Mucosa of descending colon (tissue), 3 donors: ENCODE measurements around the gene SMIM21. TPM values are rescaled to one million over a fixed set of nuclear protein-coding genes. Genes with fewer than 3 reads are reported as not detected.
A peak's percentile ranks its signal among the peaks of the same experiment; 100 is the strongest.

Experiments
- ATAC-seq: fragments of 200-7000 bp; cut with Tn5 transposase; one replicate; pipeline ENCODE4 v1.9.1; 2020; ENCODE audit warnings: mild to moderate bottlenecking, moderate library complexity
- DNase-seq, 3 donors: peaks; one replicate each; pipeline ENCODE4 v3.0.0-alpha.2; 2020
- H3K36me3 ChIP-seq: fragments of 200-600 bp; one replicate; pipeline ENCODE4 v1.8.0; 2021; ENCODE audit warnings: low read depth, mild to moderate bottlenecking
- H3K4me1 ChIP-seq: fragments of 200-600 bp; one replicate; pipeline ENCODE4 v1.8.0; 2021; ENCODE audit warnings: low read depth, mild to moderate bottlenecking
- H3K4me3 ChIP-seq: fragments of 200-600 bp; one replicate; pipeline ENCODE4 v1.8.0; 2021; ENCODE audit warnings: mild to moderate bottlenecking
- H3K9me3 ChIP-seq: fragments of 200-600 bp; one replicate; pipeline ENCODE4 v1.8.0; 2021; ENCODE audit warnings: mild to moderate bottlenecking
- intact Hi-C, 2 donors: fragments of 100-400 bp; cut with DNase I in 1 of 2; cut with micrococcal nuclease in 1 of 2; formaldehyde crosslinking; loops; one replicate each; pipeline versions ENCODE4 v1.11.0 to v1.11.1; 2022; cut with DNase I, micrococcal nuclease
- total RNA-seq, 3 donors: library from RNA; stranded (reverse); fragmentation: NEBNext Ultra II Directional in 2 of 3; extraction: Animal tissue kit (Norgen Biotek cat#: 25700) in 2 of 3; gene quantifications; one replicate each; pipeline versions ENCODE4 v1.2.1 to v1.2.4, GENCODE V29; 2021 to 2023
- TF ChIP-seq, protein P1 (sequence below): fragments of 200-600 bp; IDR thresholded peaks from one replicate; pipeline ENCODE4 v1.8.0; 2022; ENCODE audit warnings: antibody characterized with exemption, mild to moderate bottlenecking
- donor health status: DM: no; HTN: no; CAD: no; lungs with moderate emphysema.
- donor health status: DM: no; HTN: no; CAD: no.
- donor health status: DM: no; HTN: yes; CAD: no.

The SMIM21 gene
- total RNA-seq, 3 donors from 2014 or later: not detected

DNA sequence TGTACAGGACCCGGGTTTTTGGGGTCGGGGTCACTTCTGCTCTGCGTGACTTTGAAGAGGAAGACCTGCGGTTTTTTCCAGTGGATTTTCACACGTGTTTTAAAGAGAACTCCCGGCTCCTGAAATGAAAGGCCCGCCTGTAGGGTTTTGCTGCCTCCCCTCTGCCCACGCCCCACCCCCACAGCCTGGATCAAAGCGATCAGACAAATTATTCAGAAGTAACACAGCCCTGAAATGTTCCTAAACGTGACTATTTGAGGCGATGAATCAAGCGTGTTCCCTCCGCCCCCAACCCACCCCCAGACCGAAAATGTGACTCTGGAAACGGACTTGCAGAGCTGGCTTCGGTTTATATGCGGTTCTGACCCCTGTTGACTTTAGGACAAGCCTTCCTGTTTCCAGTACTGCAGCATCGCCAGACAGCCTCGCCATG lies 28.7 kb upstream of the SMIM21 start:
- no peak for ATAC-seq
- no peaks in the 10 kb centered on the region for H3K4me1 ChIP-seq
- DNase-seq: no peak
- intact Hi-C loops: loop anchor here in 1 of 2 donors (10.0 kb wide), 1 partner anchor 701 kb away; no protein-coding TSS in a partner anchor
- TF ChIP-seq, protein P1, sequence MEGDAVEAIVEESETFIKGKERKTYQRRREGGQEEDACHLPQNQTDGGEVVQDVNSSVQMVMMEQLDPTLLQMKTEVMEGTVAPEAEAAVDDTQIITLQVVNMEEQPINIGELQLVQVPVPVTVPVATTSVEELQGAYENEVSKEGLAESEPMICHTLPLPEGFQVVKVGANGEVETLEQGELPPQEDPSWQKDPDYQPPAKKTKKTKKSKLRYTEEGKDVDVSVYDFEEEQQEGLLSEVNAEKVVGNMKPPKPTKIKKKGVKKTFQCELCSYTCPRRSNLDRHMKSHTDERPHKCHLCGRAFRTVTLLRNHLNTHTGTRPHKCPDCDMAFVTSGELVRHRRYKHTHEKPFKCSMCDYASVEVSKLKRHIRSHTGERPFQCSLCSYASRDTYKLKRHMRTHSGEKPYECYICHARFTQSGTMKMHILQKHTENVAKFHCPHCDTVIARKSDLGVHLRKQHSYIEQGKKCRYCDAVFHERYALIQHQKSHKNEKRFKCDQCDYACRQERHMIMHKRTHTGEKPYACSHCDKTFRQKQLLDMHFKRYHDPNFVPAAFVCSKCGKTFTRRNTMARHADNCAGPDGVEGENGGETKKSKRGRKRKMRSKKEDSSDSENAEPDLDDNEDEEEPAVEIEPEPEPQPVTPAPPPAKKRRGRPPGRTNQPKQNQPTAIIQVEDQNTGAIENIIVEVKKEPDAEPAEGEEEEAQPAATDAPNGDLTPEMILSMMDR: no peak
- no peak overlapping the region for H3K4me3 ChIP-seq
- H3K9me3 ChIP-seq: no peaks in the 10 kb centered on the region
- H3K36me3 ChIP-seq: no peaks in the 10 kb centered on the region

DNA sequence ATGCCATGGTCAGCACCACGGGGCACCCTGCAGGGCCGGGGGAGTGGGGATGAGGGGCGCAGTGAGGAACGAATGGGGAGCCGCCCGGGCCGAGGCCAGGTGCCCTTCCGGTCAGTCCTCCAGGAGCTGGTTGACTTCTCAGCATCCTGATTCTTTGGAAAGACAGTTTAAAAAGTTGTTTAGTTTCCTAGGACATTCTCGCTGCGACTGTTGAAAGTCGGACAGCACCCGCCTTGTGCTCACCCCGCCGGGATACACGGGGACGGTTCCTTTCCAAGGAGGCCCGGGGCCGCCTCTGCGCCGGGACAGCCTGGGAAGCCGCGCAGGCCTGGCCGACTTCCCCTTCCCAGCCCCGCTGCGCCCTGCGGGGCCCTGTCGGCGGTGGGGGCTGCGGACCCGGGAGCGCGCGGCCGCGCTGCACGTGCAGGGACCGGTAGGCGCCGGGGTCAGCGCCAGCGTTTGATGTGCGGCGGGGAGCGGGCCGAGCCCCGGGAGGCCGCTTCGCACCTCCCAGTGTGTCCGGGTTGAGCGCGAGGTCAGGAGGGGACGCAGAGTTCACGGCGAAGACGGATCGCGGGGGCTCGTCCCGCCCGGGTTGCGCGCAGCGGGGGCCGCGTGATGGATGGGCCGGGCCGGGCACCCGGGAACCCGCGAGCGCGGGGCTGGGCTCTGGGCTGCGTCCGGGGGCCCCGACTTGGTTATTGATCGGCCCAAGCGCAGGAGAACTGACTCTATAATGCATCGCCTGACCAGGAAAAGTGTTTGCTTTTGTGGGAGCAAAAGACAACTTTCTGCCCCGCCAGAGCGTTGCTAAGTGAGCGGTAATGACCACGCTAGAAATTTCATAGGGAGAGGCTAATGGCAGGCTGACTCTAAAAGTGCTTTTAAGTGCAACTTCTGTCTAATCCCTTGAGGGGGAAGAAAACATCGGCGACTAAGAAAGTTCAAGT lies 28.0 kb upstream of the SMIM21 start:
- ATAC-seq: peak; percentile 32

DNA sequence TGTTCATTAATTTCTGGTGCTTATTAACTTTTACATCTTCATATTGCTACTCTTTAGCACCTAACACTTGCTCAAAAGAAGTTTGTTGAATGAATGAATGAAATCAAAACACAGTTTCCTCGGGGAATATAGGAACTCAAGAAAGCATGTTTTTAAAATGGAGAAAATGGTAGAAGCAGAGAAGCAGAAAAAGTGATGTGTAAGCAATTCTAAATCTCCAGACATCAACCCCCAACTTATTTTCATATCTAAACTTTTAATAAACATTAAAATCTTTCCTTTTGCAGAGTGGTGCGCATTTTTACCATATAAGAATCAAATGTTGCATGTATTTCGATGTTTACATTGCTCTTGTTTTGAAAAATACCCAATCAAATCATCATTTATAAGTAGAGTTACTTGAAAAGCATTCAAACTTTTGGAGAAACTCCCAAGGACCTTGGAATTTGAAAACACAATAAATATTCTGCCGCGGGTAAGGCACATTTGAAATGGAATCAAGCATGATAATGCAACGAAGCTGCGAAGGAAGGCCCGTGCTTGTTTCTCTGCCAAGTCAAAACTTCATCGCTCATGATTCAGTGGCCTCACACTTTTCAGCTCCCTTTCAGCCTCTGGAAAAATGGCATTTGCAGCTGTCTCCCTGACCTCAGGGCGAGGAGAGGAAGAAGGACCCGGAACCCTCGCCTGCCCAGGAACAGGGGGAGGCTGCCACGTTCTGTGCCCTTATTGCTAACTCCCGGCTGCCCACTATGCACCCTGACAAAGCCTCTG lies 26.7 kb upstream of the SMIM21 start:
- H3K9me3 ChIP-seq: no peaks in the 10 kb centered on the region
- TF ChIP-seq, protein P1: no peak
- DNase-seq: no peak
- no peak for ATAC-seq
- H3K4me1 ChIP-seq: no peaks in the 10 kb centered on the region
- H3K4me3 ChIP-seq: no peak overlapping the region
- H3K36me3 ChIP-seq: no peaks in the 10 kb centered on the region
- intact Hi-C loops: loop anchor here in 1 of 2 donors (10.0 kb wide), 1 partner anchor 699 kb away; no protein-coding TSS in a partner anchor

More for the DNA sequence above, 28.0 kb upstream of the SMIM21 start:
- Histone ChIP-seq H3K4me3 (no peak overlapping the region), H3K4me1 (no peaks in the 10 kb centered on the region), H3K9me3 (no peaks in the 10 kb centered on the region), H3K36me3 (no peaks in the 10 kb centered on the region)
- DNase-seq: no peak
- TF ChIP-seq, protein P1: no peak
- intact Hi-C loops: loop anchor here in 1 of 2 donors (10.0 kb wide), 1 partner anchor 701 kb away; no protein-coding TSS in a partner anchor

DNA sequence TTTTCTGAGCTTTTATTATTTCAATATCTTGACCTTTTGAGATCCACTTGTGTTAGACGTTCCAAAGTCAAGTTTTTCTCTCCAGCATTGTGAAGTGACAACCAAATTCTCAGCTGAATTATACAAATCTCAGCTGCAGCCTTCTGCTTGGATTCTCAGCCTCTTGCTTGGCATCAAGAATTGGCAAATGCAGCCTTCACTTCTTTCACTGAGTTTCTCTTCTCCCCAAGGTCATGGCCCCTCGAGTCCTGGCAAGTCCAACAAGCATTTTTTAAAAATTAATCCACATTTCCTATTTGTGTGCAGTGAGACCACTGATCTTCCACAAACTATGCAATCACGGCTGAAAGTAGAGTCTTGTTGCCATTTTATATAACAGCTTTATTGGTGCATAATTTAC lies 23.4 kb upstream of the SMIM21 start:
- TF ChIP-seq, protein P1: no peak
- ATAC-seq: no peak
- no peak for DNase-seq
- Histone ChIP-seq H3K36me3 (no peaks in the 10 kb centered on the region), H3K4me3 (no peak overlapping the region), H3K9me3 (no peaks in the 10 kb centered on the region), H3K4me1 (no peaks in the 10 kb centered on the region)
- intact Hi-C loops: loop anchor here in 1 of 2 donors (10.0 kb wide), 1 partner anchor 696 kb away; no protein-coding TSS in a partner anchor

GRCh38 chr18:75441896-75442295 lies 14.4 kb upstream of the SMIM21 start:
- ATAC-seq: no peak
- TF ChIP-seq, protein P1: no peak
- Histone ChIP-seq H3K4me1 (no peaks in the 10 kb centered on the region), H3K9me3 (no peaks in the 10 kb centered on the region), H3K36me3 (no peaks in the 10 kb centered on the region), H3K4me3 (no peak overlapping the region)
- no peak for DNase-seq
- intact Hi-C loops: no loop called here
